ENCODE measurements around the gene CATSPERE. TPM values are rescaled to one million over a fixed set of nuclear protein-coding genes. Genes with fewer than 3 reads are reported as not detected.

Gene CATSPERE
- total RNA-seq, 1 donor from 2014 or later = 0.86 TPM

DNA sequence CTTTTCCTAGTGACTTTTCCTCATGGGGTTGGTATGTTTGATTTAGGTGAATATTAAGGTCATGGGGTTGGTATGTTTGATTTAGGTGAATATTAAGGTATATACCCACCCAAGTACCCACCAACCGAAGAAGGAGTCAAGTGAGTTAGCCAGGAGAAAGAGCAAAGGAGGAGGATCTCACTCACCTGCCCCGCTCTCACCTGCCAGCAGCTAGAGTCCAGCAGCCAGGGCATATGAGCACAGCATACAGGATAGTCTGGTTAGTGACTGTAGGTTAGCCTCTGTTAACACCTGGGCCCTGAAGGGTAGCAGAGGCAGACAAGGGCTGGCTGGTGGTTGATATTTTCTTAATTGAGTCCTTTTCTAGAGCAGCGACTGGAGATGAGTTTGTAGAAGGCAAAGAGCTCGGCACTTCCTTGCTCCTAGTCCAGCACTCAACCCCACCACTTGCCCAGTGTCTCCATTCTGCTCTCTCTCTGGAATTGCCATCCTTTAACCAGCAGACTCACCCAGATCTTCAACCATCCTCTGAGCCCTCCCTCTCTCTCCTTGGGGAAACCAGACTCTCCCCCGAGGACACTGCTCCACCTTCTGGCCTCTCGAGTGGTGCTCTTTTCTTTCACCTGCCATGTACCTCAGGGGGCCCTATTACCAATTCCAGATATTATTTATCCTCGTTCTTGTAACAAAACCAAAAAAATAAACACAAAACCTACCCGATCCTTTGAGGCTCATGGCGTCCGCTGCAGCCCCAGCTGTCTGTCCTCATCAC, 175.6 kb downstream of the CATSPERE start:
- TF ChIP-seq EZH2 (IDR thresholded peaks at IDR 0.05) (no peak), EZH2phosphoT487 (IDR thresholded peaks at IDR 0.05) (no peak)
- TF ChIP-seq, protein P1, sequence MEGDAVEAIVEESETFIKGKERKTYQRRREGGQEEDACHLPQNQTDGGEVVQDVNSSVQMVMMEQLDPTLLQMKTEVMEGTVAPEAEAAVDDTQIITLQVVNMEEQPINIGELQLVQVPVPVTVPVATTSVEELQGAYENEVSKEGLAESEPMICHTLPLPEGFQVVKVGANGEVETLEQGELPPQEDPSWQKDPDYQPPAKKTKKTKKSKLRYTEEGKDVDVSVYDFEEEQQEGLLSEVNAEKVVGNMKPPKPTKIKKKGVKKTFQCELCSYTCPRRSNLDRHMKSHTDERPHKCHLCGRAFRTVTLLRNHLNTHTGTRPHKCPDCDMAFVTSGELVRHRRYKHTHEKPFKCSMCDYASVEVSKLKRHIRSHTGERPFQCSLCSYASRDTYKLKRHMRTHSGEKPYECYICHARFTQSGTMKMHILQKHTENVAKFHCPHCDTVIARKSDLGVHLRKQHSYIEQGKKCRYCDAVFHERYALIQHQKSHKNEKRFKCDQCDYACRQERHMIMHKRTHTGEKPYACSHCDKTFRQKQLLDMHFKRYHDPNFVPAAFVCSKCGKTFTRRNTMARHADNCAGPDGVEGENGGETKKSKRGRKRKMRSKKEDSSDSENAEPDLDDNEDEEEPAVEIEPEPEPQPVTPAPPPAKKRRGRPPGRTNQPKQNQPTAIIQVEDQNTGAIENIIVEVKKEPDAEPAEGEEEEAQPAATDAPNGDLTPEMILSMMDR (IDR thresholded peaks at IDR 0.05) = no peak
- Histone ChIP-seq H3F3A (ENCODE audit: low read depth) (no peaks in the 10 kb centered on the region), H3K79me2 (ENCODE audit: low read depth) (no peaks in the 10 kb centered on the region), H3K36me3 (no peaks in the 10 kb centered on the region), H2AFZ (replicated peaks) (no peak overlapping the region), H4K20me1 (ENCODE audit: low read depth) (no peaks in the 10 kb centered on the region), H3K27ac (no peak overlapping the region), H3K9ac (no peak overlapping the region), H3K27me3 (no peaks in the 10 kb centered on the region), H3K9me3 (ENCODE audit: low read depth) (no peaks in the 10 kb centered on the region), H3K4me2 (no peak overlapping the region), H3K4me1 (peaks cover 5% of the 10 kb centered on the region), H3K4me3 (no peak overlapping the region)
- no peak overlapping the region for H3K27ac Mint-ChIP-seq
- DNase-seq (ENCODE audit: low spot score) = no peak
- H3K36me3 Mint-ChIP-seq = no peaks in the 10 kb centered on the region
- H3K4me1 Mint-ChIP-seq = no peaks in the 10 kb centered on the region
- no peak overlapping the region for H3K4me3 Mint-ChIP-seq
- no peaks in the 10 kb centered on the region for H3K27me3 Mint-ChIP-seq (ENCODE audit: insufficient read depth, low read depth)
- H3K9me3 Mint-ChIP-seq = peaks cover 2% of the 10 kb centered on the region

DNA sequence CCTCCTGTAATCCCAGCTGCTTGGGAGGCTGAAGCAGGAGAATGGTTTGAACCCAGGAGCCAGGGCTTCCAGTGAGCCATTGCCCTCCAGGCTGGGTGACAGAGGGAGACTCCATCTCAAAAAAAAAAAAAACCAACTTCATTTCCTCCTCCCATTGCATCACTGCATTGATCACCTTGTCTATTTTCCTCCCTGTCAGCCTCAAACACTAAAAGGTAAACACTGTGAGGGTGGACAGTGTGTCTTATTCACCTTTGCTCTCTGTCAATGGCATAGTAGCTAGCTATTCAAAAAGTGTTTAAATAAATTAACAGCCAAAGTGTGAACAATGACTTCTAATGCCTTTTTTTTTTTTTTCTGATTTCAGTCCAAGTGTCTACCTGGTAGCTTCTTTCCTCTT, 178.5 kb downstream of the CATSPERE start:
- H3K27me3 ChIP-seq = no peaks in the 10 kb centered on the region
- Mint-ChIP-seq H3K36me3 (no peaks in the 10 kb centered on the region), H3K4me1 (no peaks in the 10 kb centered on the region), H3K9me3 (peaks cover 8% of the 10 kb centered on the region), H3K27me3 (ENCODE audit: insufficient read depth, low read depth) (no peaks in the 10 kb centered on the region), H3K27ac (no peak overlapping the region), H3K4me3 (no peak overlapping the region)
- H3K4me1 ChIP-seq = peaks cover 5% of the 10 kb centered on the region
- H3K27ac ChIP-seq = no peak overlapping the region
- no peak overlapping the region for H3K4me2 ChIP-seq
- no peak for DNase-seq (ENCODE audit: low spot score)
- H3K79me2 ChIP-seq (ENCODE audit: low read depth) = no peaks in the 10 kb centered on the region
- no peak for TF ChIP-seq EZH2 (IDR thresholded peaks at IDR 0.05)
- no peak for TF ChIP-seq EZH2phosphoT487 (IDR thresholded peaks at IDR 0.05)
- TF ChIP-seq, protein P1 (IDR thresholded peaks at IDR 0.05) = no peak
- no peaks in the 10 kb centered on the region for H3K9me3 ChIP-seq (ENCODE audit: low read depth)
- H2AFZ ChIP-seq (replicated peaks) = no peak overlapping the region
- H3K9ac ChIP-seq = no peak overlapping the region
- no peak overlapping the region for H3K4me3 ChIP-seq
- no peaks in the 10 kb centered on the region for H3K36me3 ChIP-seq
- H3F3A ChIP-seq (ENCODE audit: low read depth) = no peaks in the 10 kb centered on the region
- no peaks in the 10 kb centered on the region for H4K20me1 ChIP-seq (ENCODE audit: low read depth)

DNA sequence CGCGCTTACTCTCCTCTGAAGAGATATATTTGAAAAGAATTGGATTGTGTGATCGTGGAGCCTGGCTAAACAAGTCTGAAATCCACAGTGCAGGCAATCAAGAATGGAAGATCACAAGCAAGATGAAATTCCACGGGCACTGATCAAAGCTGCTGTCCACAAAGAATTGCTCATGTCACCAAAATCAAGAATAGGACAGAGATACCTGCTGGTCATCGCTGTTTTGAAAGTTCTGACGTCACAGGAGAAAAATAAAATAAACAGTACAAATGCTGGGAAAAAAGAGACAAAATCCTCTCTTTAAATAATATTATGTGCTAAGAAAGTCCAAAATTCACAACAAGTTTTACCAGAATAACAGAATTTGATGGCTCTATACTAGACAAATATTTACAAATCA, 179.8 kb downstream of the CATSPERE start:
- H3K79me2 ChIP-seq (ENCODE audit: low read depth) = no peaks in the 10 kb centered on the region
- no peak overlapping the region for H3K27ac ChIP-seq
- Mint-ChIP-seq H3K36me3 (no peaks in the 10 kb centered on the region), H3K9me3 (peaks cover 8% of the 10 kb centered on the region), H3K27ac (no peak overlapping the region), H3K4me3 (no peak overlapping the region), H3K27me3 (ENCODE audit: insufficient read depth, low read depth) (peaks cover 2% of the 10 kb centered on the region), H3K4me1 (no peaks in the 10 kb centered on the region)
- no peaks in the 10 kb centered on the region for H3F3A ChIP-seq (ENCODE audit: low read depth)
- no peaks in the 10 kb centered on the region for H3K9me3 ChIP-seq (ENCODE audit: low read depth)
- H3K36me3 ChIP-seq = no peaks in the 10 kb centered on the region
- TF ChIP-seq, protein P1 (IDR thresholded peaks at IDR 0.05) = no peak
- TF ChIP-seq EZH2 (IDR thresholded peaks at IDR 0.05) (no peak), EZH2phosphoT487 (IDR thresholded peaks at IDR 0.05) (no peak)
- no peak for DNase-seq (ENCODE audit: low spot score)
- no peak overlapping the region for H2AFZ ChIP-seq (replicated peaks)
- no peak overlapping the region for H3K4me3 ChIP-seq
- peaks cover 2% of the 10 kb centered on the region for H3K4me1 ChIP-seq
- no peak overlapping the region for H3K9ac ChIP-seq
- H3K4me2 ChIP-seq = no peak overlapping the region
- H3K27me3 ChIP-seq = no peaks in the 10 kb centered on the region
- no peaks in the 10 kb centered on the region for H4K20me1 ChIP-seq (ENCODE audit: low read depth)

Data from neural progenitor cell (in vitro differentiated cells).